Activated naive CD8-positive, alpha-beta T cell treated with anti-CD3 and anti-CD28 coated beads, Interleukin-2, amount 10 ng/mL, durations not matched to agents 7 days and 5 days (primary cell): Measurements from ENCODE around the gene PRKCH. TPM values are rescaled to one million over a fixed set of nuclear protein-coding genes. Genes with fewer than 3 reads are reported as not detected.

Experiments used
- ATAC-seq: fragments of 150-1000 bp; cut with Tn5 transposase; one replicate; pipeline ENCODE4 v1.10.0; 2021; ENCODE audit warnings: low read depth, moderate library complexity
- POLR2A ChIA-PET: fragments of 350-600 bp; sonication (Branson Sonifier 250); formaldehyde crosslinking; loops from one replicate; lab custom pipeline; 2021; ENCODE audit warnings: antibody characterized with exemption; lab: Charles Lee
- DNase-seq: peaks from one replicate; pipeline ENCODE4 v3.0.0; 2021
- H3K27ac Mint-ChIP-seq: one replicate; pipeline ENCODE4 v1.8.0; 2022; ENCODE audit warnings: mild to moderate bottlenecking, mixed read lengths
- H3K27me3 Mint-ChIP-seq: one replicate; pipeline ENCODE4 v1.8.0; 2022; ENCODE audit warnings: mild to moderate bottlenecking, moderate library complexity, mixed read lengths
- H3K36me3 Mint-ChIP-seq: one replicate; pipeline ENCODE4 v1.8.0; 2021; ENCODE audit warnings: mild to moderate bottlenecking, mixed read lengths
- H3K4me1 Mint-ChIP-seq: one replicate; pipeline ENCODE4 v1.8.0; 2021; ENCODE audit warnings: mixed read lengths
- H3K4me3 Mint-ChIP-seq: one replicate; pipeline ENCODE4 v1.8.0; 2022; ENCODE audit warnings: mild to moderate bottlenecking, moderate library complexity, mixed read lengths
- H3K9me3 Mint-ChIP-seq: one replicate; pipeline ENCODE4 v1.8.0; 2021; ENCODE audit warnings: mixed read lengths
- total RNA-seq, 2 experiments: library from RNA; stranded (reverse); gene quantifications; one replicate each; pipeline ENCODE4 v1.2.3, GENCODE V29; 2021

The PRKCH gene
- total RNA-seq, 2 experiments from 2014 or later, result 318 TPM

- H3K27ac Mint-ChIP-seq, result peak overlapping the region; percentile 67
- no peak for DNase-seq
- no peak overlapping the region for H3K4me3 Mint-ChIP-seq
- H3K9me3 Mint-ChIP-seq, result peaks cover 6% of the 10 kb centered on the region
- H3K27me3 Mint-ChIP-seq, result no peaks in the 10 kb centered on the region
- POLR2A ChIA-PET, result interaction anchor here (0.7 to 1.1 kb wide), 2 partner anchors 17 to 131 kb away, joined by 3 to 4 read pairs; partner anchors contain the start of gene HIF1A
- no peak for ATAC-seq
- H3K36me3 Mint-ChIP-seq, result peaks cover 6% of the 10 kb centered on the region
- peaks cover 28% of the 10 kb centered on the region for H3K4me1 Mint-ChIP-seq
Measured at GRCh38 chr14:61563880-61564617, 242.7 kb downstream of the PRKCH start.

DNA sequence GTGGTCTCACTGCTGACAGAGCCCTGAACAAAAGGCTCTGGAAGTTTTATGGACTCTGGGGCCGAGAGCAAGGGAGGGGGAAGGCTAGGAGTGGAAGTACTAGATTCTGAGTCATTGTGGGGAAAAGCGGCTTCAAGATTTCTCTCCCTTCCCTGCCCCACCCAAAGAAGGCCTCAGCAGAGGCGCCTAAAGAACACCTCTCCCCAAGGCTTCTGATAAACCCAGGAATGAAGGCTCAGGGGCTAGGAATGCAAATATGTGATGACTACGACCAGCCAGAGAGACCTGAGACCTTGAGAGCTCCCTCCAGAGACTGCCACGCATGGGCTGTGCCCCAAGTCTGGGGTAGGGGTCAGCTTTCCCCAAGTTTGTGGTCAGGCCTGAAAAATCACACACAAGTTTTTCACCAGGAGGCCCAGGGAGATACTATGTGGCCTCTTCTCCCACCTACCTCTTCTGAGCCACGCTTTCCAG, 243.3 kb downstream of the PRKCH start:
- Mint-ChIP-seq H3K27me3 (no peaks in the 10 kb centered on the region), H3K4me3 (no peak overlapping the region), H3K9me3 (peaks cover 6% of the 10 kb centered on the region), H3K4me1 (peaks cover 34% of the 10 kb centered on the region), H3K27ac (no peak overlapping the region), H3K36me3 (peaks cover 6% of the 10 kb centered on the region)
- ATAC-seq (no peak), DNase-seq (no peak)
- POLR2A ChIA-PET, result interaction anchor here (0.7 kb wide), 1 partner anchor 16 kb away, joined by 3 read pairs; no protein-coding TSS in a partner anchor

- Mint-ChIP-seq H3K36me3 (peaks cover 6% of the 10 kb centered on the region), H3K9me3 (peaks cover 6% of the 10 kb centered on the region), H3K4me1 (peaks cover 38% of the 10 kb centered on the region), H3K4me3 (no peak overlapping the region), H3K27ac (no peak overlapping the region), H3K27me3 (no peaks in the 10 kb centered on the region)
- DNase-seq (no peak), ATAC-seq (no peak)
- POLR2A ChIA-PET, result interaction anchor here (1.0 kb wide), 1 partner anchor 12 kb away, joined by 4 read pairs; no protein-coding TSS in a partner anchor
Measured at GRCh38 chr14:61565181-61565580, 243.8 kb downstream of the PRKCH start.

DNA sequence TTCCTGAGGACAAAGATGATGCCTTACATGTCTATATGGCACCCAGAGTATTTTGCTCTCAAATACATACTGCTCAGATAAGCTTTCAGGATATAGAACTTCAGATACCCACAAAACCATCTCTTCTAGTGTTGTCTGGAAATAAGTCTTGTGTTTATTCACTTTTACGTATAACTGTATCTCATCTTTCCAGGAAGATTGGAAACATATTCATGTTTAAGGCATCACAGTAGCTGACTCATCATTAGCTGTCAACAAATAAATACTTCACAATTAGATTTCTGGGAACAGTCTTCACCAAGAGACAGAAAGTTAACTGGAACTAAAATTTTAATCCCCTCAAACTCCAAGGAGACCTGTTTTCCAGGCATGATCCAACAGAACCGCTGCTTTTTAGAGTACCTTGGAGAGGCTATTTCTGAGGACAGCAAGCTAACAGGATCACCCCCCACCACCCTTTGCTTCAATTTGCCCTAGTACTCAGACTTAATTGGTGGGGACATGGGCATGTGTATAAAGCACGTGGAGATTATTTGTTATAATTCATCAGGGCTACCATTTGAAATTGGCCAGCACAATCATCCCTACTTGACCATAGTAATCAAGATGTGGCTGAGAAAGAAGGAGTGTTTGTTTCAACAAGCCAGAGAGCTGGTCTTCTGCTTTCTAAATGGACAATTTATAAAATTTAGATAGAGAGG, 244.6 kb downstream of the PRKCH start:
- H3K27me3 Mint-ChIP-seq, result peaks cover 1% of the 10 kb centered on the region
- H3K4me1 Mint-ChIP-seq, result peaks cover 45% of the 10 kb centered on the region
- POLR2A ChIA-PET, result interaction anchor here (1.0 kb wide), 1 partner anchor 13 kb away, joined by 4 read pairs; no protein-coding TSS in a partner anchor
- ATAC-seq (no peak), DNase-seq (no peak)
- H3K4me3 Mint-ChIP-seq, result no peak overlapping the region
- peaks cover 6% of the 10 kb centered on the region for H3K36me3 Mint-ChIP-seq
- no peak overlapping the region for H3K27ac Mint-ChIP-seq
- H3K9me3 Mint-ChIP-seq, result peaks cover 6% of the 10 kb centered on the region

GRCh38 chr14:61566537-61567225, 245.3 kb downstream of the PRKCH start:
- no peak for DNase-seq
- POLR2A ChIA-PET, result no interaction called here
- H3K4me1 Mint-ChIP-seq, result peaks cover 48% of the 10 kb centered on the region
- no peak for ATAC-seq
- H3K36me3 Mint-ChIP-seq, result peaks cover 6% of the 10 kb centered on the region
- no peak overlapping the region for H3K4me3 Mint-ChIP-seq
- H3K9me3 Mint-ChIP-seq, result peaks cover 6% of the 10 kb centered on the region
- H3K27me3 Mint-ChIP-seq, result peaks cover 1% of the 10 kb centered on the region
- no peak overlapping the region for H3K27ac Mint-ChIP-seq

DNA sequence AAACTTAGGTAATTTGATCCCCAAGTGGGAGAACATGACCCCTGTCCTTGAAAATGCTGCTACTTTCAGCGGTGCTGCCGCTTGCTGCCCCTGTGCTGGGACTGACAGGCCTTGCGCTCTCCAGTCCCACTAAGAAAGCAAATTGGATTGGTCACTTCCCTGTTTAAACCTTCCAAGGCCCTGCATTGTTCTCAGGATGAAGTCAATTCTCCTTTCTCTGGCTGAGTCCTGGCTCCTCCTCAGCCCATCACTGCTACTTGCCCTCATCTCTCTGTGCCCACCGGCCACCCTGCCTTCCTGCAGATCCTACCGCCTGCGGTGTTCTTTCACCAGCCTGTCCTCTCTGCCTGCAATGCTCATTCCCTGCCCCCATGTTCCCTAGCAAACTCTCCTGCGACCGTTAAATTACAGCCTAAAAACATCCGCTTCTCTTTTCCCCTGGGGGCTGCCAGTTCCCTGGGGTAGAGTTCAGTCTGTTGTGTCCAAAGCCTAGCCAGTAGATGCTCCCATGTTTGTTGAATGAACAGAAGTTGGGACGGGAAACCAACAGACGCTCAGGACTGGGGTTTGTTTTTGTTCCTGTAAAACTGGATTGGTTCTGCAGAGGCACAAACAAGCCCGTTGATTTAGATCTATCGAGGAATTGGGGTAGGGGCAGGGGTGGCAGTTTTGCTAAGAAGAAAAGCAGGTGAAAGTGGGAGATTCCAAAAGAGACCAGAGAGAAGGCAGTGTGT, 246.6 kb downstream of the PRKCH start:
- Mint-ChIP-seq H3K27ac (peak overlapping the region; percentile 82), H3K9me3 (peaks cover 6% of the 10 kb centered on the region), H3K27me3 (peaks cover 1% of the 10 kb centered on the region), H3K4me3 (peak overlapping the region; percentile 79), H3K36me3 (peaks cover 6% of the 10 kb centered on the region), H3K4me1 (peaks cover 44% of the 10 kb centered on the region)
- POLR2A ChIA-PET, result interaction anchor here (0.5 to 2.5 kb wide), 8 partner anchors 9 to 539 kb away, joined by 3 to 22 read pairs (median 5); partner anchors contain the start of gene HIF1A
- DNase-seq (no peak), ATAC-seq (no peak)

DNA sequence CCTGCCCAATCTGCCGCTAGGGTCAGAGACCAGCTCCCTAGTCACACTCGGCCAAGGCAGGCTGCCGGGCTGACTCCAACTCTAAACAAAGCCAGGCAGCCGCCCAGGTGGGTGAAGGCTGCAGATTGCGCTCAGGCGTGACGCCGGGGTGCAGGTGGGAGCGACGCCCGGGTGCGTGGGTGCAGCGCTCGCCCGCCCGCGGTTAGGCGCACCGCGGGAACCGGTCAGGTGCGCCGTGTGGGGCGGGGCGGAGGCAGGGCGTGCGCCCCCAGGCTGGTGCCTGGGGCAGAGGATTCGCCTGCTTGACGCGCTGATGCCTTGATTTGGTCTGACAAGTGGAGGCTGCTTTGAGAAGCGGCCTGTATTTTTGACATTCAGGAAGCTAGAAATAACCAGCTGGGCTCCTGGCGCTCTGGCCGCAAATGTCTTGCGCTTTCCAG, 247.2 kb downstream of the PRKCH start:
- Mint-ChIP-seq H3K4me3 (peak overlapping the region; percentile 79), H3K27ac (peak overlapping the region; percentile 87), H3K4me1 (peaks cover 44% of the 10 kb centered on the region), H3K36me3 (peaks cover 6% of the 10 kb centered on the region), H3K27me3 (peaks cover 1% of the 10 kb centered on the region), H3K9me3 (peaks cover 6% of the 10 kb centered on the region)
- POLR2A ChIA-PET, result interaction anchor here (0.5 to 2.5 kb wide), 9 partner anchors 10 to 540 kb away, joined by 3 to 22 read pairs (median 4); partner anchors contain the start of gene HIF1A
- ATAC-seq (peak; percentile 73), DNase-seq (peak; percentile 80)

DNA sequence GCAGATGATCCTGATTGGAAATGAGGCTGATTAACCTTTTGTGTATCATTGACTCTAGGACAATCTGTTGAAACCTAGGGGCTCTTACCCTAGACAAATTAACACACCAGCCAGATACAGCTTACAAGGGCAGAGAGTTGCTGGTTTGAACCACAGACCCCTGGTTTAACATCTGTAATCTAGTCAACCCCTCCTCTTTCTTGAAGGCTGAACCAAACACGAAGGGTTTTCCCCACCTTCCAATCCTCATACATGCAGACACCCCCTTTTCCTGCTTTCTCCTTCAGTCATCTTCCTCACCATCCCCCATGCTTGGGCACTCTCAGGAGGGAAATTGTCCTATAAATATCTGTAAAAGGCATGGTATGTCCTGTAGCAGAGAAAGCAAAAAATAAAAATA, 247.9 kb downstream of the PRKCH start:
- POLR2A ChIA-PET, result interaction anchor here (1.0 to 2.5 kb wide), 8 partner anchors 11 to 150 kb away, joined by 3 to 22 read pairs (median 8); partner anchors contain the start of gene HIF1A
- Mint-ChIP-seq H3K9me3 (peaks cover 6% of the 10 kb centered on the region), H3K36me3 (peaks cover 6% of the 10 kb centered on the region), H3K4me1 (peaks cover 46% of the 10 kb centered on the region), H3K27me3 (peaks cover 1% of the 10 kb centered on the region), H3K4me3 (peak overlapping the region; percentile 69), H3K27ac (peak overlapping the region; percentile 87)
- DNase-seq (no peak), ATAC-seq (peak; percentile 5)

- peaks cover 6% of the 10 kb centered on the region for H3K36me3 Mint-ChIP-seq
- H3K4me3 Mint-ChIP-seq, result peak overlapping the region; percentile 69
- DNase-seq (peak; percentile 50), ATAC-seq (peak; percentile 68)
- peaks cover 46% of the 10 kb centered on the region for H3K4me1 Mint-ChIP-seq
- peaks cover 6% of the 10 kb centered on the region for H3K9me3 Mint-ChIP-seq
- POLR2A ChIA-PET, result interaction anchor here (0.7 to 2.5 kb wide), 8 partner anchors 10 to 125 kb away, joined by 3 to 22 read pairs (median 6); partner anchors contain the start of gene HIF1A
- H3K27ac Mint-ChIP-seq, result peak overlapping the region; percentile 87
- peaks cover 1% of the 10 kb centered on the region for H3K27me3 Mint-ChIP-seq
Measured at GRCh38 chr14:61569812-61570548, 248.6 kb downstream of the PRKCH start.

DNA sequence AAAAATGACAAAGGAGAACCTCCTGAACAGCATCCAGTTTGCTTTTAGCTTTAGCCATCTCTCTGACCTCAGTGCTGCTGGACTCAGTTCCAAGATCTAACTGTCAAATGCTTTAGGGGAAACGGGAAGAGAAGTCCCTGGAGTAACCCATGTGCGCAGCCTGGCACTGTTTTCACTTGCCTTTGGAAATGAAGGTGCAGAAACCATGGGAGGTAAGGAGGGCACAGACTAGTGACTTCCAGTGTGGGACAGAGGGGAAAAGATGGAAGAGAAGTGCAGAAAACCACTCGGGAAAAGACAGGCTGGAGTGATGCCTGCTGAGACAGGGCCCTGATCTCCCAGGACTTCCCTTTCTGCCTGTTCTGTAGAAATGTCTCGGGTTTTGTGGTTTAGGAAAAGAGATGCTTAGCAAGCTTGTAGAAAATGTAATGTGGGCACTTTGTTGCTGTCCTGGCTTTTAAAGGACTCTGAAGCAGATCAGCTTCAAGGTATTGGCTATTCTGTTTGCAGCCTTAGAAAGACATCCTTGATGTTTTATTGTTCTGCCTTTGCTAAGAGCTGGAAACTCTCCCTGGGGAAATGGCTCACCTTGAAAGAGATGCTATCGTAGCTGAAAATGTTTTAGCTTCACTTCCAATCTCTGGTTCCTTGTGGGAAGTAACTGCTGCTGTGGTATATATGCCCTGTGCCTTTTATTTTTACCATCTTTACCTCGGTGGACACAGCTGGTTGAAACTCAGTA, 249.3 kb downstream of the PRKCH start:
- H3K27me3 Mint-ChIP-seq, result peaks cover 1% of the 10 kb centered on the region
- H3K36me3 Mint-ChIP-seq, result peaks cover 5% of the 10 kb centered on the region
- DNase-seq (no peak), ATAC-seq (no peak)
- POLR2A ChIA-PET, result interaction anchor here (1.0 to 2.5 kb wide), 4 partner anchors 14 to 91 kb away, joined by 4 to 10 read pairs (median 8); no protein-coding TSS in a partner anchor
- H3K4me1 Mint-ChIP-seq, result peaks cover 49% of the 10 kb centered on the region
- peaks cover 5% of the 10 kb centered on the region for H3K9me3 Mint-ChIP-seq
- no peak overlapping the region for H3K4me3 Mint-ChIP-seq
- peak overlapping the region; percentile 87 for H3K27ac Mint-ChIP-seq

GRCh38 chr14:61571917-61572316, 250.5 kb downstream of the PRKCH start:
- no peak overlapping the region for H3K4me3 Mint-ChIP-seq
- POLR2A ChIA-PET, result interaction anchor here (1.7 kb wide), 1 partner anchor 19 kb away, joined by 4 read pairs; no protein-coding TSS in a partner anchor
- H3K27me3 Mint-ChIP-seq, result peaks cover 1% of the 10 kb centered on the region
- H3K27ac Mint-ChIP-seq, result no peak overlapping the region
- peaks cover 2% of the 10 kb centered on the region for H3K9me3 Mint-ChIP-seq
- H3K36me3 Mint-ChIP-seq, result peaks cover 3% of the 10 kb centered on the region
- ATAC-seq (no peak), DNase-seq (no peak)
- H3K4me1 Mint-ChIP-seq, result peaks cover 49% of the 10 kb centered on the region
